Measurements from ENCODE around the gene PNMA8C. TPM values are rescaled to one million over a fixed set of nuclear protein-coding genes. Genes with fewer than 3 reads are reported as not detected.
"Not testable (repeated sequence)": the region's sequence is repeated elsewhere in the genome, so short reads cannot be mapped to it uniquely, and the experiment has no call there.

Gene PNMA8C
- total RNA-seq, 1 donor from 2014 or later: 25.3 TPM

- DNase-seq: no peak
Measured at GRCh38 chr19:46447006-46447405, 18.3 kb upstream of the PNMA8C start.

- DNase-seq: no peak
Measured at GRCh38 chr19:46446021-46446420, 17.3 kb upstream of the PNMA8C start.

DNA sequence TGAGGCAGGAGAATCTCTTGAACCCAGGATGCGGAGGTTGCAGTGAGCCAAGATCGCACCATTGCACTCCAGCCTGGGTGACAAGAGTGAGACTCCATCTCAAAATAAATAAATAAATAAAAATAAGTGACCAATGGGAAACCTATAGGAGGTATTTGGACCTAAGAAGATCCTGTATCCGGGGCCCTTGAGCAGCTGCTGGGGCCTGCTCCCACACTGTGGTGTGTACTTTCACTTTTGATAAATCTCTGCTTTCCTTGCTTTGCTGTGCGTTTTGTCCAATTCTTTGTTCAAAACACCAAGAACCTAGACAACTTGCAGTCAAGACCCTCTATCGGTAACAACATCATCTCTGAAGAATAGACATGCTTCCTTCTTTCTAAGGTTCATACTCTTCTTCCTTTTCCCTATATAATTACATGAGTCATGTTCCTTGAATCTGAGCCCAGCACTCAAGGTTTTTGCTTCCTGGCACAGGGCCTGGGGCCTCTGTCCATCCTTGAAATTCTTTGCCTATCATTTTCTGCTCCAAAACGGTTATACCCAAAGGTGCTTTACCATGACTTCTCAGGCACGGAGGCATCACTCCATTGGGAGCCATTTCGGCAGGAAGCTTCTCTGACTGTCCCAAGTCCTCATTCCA lies 14.2 kb upstream of the PNMA8C start:
- no peak for DNase-seq

DNA sequence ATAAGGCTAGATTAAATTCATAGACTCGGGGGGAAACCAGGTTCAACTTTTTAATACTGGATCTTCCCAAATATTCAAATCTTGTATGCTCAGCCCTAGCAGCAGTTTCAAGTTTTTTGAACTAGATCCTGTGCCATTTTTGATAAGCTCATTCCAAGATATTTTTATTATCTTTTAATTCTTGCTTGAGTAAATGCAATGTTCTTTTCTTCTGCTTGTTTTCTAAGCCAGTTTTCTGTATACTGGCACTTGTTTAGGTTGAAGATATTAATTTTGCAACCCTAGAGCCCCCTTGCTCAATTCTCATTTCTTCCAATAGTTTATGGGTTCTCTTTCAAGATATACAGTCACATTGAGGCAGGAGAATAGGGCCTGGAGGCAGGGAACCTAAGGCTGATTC lies 13.1 kb upstream of the PNMA8C start:
- DNase-seq: no peak

DNA sequence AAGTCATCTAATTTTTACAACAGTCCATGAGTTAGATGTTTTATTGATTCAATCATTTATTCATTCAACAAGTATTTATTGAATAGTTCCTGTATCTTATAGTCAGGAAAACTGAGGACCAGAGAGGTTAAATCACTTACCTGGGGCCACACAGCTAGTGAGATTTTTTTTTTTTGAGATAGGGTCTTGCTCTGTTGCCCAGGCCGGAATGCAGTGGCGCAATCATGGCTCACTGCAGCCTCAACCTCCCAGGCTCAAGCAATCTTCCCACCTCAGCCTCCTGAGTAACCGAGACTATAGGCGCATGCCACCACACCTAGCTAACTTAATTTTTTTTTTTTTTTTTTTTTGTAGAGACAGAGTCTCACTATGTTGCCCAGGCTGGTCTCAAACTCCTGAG lies 7.0 kb upstream of the PNMA8C start:
- not testable (repeated sequence) for DNase-seq

- peak; percentile 12 for DNase-seq
Measured at GRCh38 chr19:46435009-46435408, 6.3 kb upstream of the PNMA8C start.

GRCh38 chr19:46433470-46433869 lies 4.7 kb upstream of the PNMA8C start:
- not testable (repeated sequence) for DNase-seq

DNA sequence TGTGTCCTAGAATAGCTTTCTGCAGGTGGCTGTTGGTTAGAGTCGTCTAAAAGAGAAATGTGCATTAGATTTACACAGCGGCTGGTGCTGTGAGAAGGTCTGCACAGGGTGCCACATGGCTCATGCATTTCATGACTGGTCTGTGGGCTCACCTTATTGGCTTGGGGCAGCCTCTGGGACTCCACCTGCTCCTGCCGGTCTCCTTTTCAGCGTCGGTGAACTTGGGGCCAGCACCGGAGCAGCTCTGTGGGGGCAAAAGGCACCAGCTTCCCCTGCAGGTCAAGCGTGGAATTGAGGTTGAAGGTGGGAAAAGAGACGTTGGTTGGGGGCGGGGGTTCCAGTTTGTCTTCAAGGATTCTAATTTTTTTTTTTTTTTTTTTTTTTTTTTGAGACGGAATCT lies 3.1 kb upstream of the PNMA8C start:
- no peak for DNase-seq

GRCh38 chr19:46429999-46430398 lies 1.3 kb upstream of the PNMA8C start:
- DNase-seq: no peak

GRCh38 chr19:46427518-46428045 lies 1.2 kb downstream of the PNMA8C start:
- no peak for DNase-seq

DNA sequence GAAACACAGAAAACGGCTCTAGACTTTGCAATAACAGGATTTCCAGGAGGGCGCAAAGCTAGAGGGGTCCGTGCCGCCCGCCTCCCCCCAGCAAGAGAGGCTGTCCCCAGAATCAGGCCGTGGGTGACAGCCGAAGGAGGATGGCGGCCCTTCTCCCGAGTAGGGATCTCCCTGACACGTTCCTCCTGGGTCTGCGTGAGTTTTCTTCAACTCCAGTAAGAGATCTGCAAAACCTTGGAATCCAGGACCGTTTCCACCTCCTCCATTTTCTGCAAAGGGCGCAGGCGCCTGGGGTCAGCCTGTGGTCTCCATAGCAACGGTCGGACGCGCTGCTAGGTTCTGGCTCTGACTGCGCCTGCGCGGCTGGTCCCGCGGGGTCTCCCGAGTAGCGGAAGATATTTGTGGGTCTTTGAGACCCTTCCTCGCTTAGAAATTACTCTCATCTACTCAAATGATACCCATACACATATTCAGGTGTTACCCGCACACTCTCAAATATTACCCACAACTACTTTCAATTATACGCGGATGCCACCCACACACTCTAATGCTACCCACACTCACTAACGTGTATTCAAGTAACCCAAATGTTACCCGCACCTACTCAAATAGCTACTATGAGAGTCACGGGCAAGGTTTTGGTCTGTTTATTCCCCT lies 2.1 kb downstream of the PNMA8C start:
- peak; percentile 50 for DNase-seq

DNA sequence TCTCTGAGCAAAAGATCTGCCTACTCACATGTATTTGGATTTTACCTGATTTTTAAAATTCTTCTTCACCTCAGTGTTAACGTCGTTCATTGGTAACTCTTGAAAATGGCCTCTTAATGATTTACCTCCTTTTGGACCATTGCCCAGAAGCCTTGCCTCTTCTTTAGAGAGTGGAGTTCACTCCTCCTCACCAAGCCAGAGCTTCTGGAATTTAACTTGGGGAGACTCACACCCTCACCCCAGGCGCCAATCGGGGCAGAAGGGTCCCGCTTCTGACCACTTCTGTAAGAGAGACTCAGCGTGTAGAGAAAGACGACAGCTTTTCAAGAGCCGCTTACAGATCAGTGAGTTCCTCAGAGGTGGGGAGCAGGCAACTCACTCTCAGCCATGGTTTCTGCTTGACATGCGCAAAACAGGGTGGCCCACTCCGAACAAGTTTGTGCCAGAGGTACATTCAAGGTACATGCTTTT lies 2.7 kb downstream of the PNMA8C start:
- no peak for DNase-seq

- no peak for DNase-seq
Measured at GRCh38 chr19:46423188-46423587, 5.5 kb downstream of the PNMA8C start.

GRCh38 chr19:46422344-46422743 lies 6.4 kb downstream of the PNMA8C start:
- no peak for DNase-seq

- DNase-seq: no peak
Measured at GRCh38 chr19:46420056-46420455, 8.7 kb downstream of the PNMA8C start.

- peak; percentile 72 for DNase-seq
Measured at GRCh38 chr19:46415804-46416709, 12.7 kb downstream of the PNMA8C start.

DNA sequence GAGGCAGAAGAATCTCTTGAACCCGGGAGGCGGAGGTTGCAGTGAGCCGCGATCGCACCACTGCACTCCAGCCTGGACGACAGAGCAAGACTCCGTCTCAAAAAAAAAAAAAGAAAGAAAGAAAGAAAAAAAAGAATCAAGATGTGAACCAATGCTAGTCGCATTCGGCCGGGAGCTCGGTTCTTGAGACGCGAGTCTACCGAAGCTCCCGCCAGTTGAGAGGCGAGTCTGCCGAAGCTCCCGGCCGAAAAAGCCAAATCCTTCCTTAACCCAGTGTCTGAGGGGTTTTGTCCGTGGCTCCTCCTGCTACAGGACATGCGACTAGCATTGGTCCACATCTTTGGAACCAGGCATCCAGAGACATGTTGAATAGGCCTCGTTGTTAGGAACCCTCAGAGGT lies 13.8 kb downstream of the PNMA8C start:
- not testable (repeated sequence) for DNase-seq

DNA sequence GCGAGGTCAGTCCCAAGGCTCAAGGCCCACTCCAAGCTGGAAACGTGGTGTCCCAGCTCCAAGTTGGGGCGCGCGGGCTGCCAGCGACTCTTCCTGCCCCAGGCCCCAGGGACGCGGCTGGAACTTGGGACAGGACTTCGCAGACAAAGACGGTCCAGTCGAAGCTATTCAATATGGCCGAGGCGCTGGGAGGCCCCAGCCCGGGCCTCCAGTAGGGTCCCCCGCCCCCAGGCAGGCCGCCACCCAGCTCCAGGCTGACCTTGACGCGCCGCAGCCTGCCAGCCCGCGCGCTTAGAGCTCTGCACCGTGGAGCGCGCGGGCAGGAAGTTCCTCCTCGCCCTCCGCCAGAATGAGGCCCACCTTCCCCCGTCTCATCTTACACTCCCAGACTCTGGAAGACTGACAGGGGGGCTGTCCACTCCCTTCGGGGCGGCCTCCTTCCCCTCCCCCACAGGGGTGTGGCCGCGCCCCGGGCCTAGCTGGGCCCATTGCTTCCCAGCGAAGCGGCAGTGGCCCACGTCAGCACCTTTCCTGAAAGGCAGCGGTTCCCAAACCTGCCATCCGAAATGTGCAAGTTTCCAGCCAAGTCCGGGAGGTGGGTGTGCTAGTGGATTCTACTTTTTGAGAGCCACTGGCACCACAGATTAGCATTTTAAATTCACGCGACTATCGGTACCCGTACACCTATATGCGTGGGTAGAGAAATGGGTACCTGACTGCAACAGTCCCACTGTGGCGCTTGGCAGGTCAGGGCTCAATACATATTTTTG lies 15.3 kb downstream of the PNMA8C start, which contains the start of gene CCDC8:
Gene CCDC8, minus strand, starts transcription at position 303 of the 770 bp plus-strand sequence. CDS start 754 bp downstream, outside the sequence.
- peak; percentile 30 for DNase-seq

DNA sequence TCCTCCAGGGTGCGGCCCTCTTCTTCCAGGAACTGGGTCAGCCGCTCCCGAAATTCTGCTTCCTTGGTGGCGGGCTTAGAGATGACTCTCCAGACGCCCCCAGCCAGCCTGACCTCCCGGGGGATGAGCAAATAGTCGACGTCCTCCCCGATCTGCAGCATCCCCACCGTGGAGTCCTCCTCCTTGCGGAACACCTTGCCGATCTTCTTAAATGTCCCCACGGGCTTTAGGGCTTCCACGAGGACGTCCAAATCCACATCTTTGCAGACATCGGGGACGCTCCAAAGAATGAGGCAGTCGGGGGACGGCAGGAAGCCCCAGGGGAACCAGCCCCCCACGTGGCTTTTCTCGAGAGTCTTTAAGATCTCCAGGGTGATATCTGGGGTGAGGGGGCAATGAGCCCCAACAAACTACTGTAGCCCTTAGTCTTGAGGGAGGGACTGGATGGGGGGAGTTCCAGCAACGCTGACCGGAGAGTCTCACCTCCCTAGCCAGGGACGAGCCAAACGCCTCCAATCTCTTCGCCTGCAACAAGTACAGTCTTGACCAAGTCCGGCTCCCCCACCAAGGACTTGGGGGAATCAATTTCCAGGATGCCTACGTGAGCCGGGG lies 16.0 kb downstream of the PNMA8C start:
- DNase-seq: no peak

GRCh38 chr19:46411925-46412649 lies 16.6 kb downstream of the PNMA8C start:
- DNase-seq: no peak
